ENCODE results near the gene NR1H4. TPM values are rescaled to one million over a fixed set of nuclear protein-coding genes. Genes with fewer than 3 reads are reported as not detected.
A peak's percentile ranks its signal among the peaks of the same experiment; 100 is the strongest.

Gene NR1H4
- total RNA-seq, 4 donors from 2014 or later, result 10.7 to 50.7 (median 28.8) TPM

GRCh38 chr12:100534625-100535227 lies 61.1 kb downstream of the NR1H4 start:
- in situ Hi-C loops (cut with MboI; ENCODE audit: low pct_ligation_motif_present in 1 of 4, low pct_unique_long_range_greater_than_20kb in 1 of 4, low sequenced_read_pairs in 3 of 4) (loop anchor here in 1 of 4 donors (25.0 kb wide), 1 partner anchor 147 kb away; no protein-coding TSS in a partner anchor), intact Hi-C loops (cut with DNase I; ENCODE audit: low total_unique reads) (no loop called here)
- 38 to 49% methylated on average over 6 of the region's 6 CpGs for WGBS, 2 donors (ENCODE audit: low coverage in 1 of 2)
- peak in 1 of 5 experiments; percentile 17 for TF ChIP-seq CTCF (IDR thresholded peaks at IDR 0.05)
- TF ChIP-seq POLR2A (IDR thresholded peaks at IDR 0.05), result no peak
- no peak overlapping the region for H3K27ac ChIP-seq
- H3K4me1 ChIP-seq, result no peaks in the 10 kb centered on the region
- no peaks in the 10 kb centered on the region for H3K27me3 ChIP-seq
- peaks cover 0 to 4% (median 0%) of the 10 kb centered on the region in 4 donors for H3K36me3 ChIP-seq
- no peak for DNase-seq
- no peak overlapping the region for H3K4me3 ChIP-seq
- no peaks in the 10 kb centered on the region for H3K9me3 ChIP-seq

GRCh38 chr12:100539202-100539601 lies 65.5 kb downstream of the NR1H4 start:
- intact Hi-C loops (cut with DNase I; ENCODE audit: low total_unique reads) (no loop called here), in situ Hi-C loops (cut with MboI; ENCODE audit: low pct_ligation_motif_present in 1 of 4, low pct_unique_long_range_greater_than_20kb in 1 of 4, low sequenced_read_pairs in 3 of 4) (loop anchor here in 1 of 4 donors (25.0 kb wide), 1 partner anchor 152 kb away; no protein-coding TSS in a partner anchor)
- Histone ChIP-seq H3K4me1 (no peaks in the 10 kb centered on the region), H3K27me3 (no peaks in the 10 kb centered on the region), H3K4me3 (no peak overlapping the region), H3K9me3 (no peaks in the 10 kb centered on the region), H3K27ac (no peak overlapping the region), H3K36me3 (peaks cover 0 to 4% (median 0%) of the 10 kb centered on the region in 4 donors)
- DNase-seq, result no peak
- TF ChIP-seq POLR2AphosphoS5 (IDR thresholded peaks at IDR 0.05) (no peak), EP300 (IDR thresholded peaks at IDR 0.05; ENCODE audit: low read depth) (no peak), CTCF (IDR thresholded peaks at IDR 0.05) (no peak), POLR2A (IDR thresholded peaks at IDR 0.05) (no peak)
- WGBS, 2 donors (ENCODE audit: low coverage in 1 of 2), result 37 to 61% methylated on average over 2 of the region's 2 CpGs

GRCh38 chr12:100544165-100544564 lies 70.5 kb downstream of the NR1H4 start:
- DNase-seq, result no peak
- TF ChIP-seq POLR2AphosphoS5 (IDR thresholded peaks at IDR 0.05), result no peak
- TF ChIP-seq POLR2A (IDR thresholded peaks at IDR 0.05), result no peak
- TF ChIP-seq EP300 (IDR thresholded peaks at IDR 0.05; ENCODE audit: low read depth), result no peak
- TF ChIP-seq CTCF (IDR thresholded peaks at IDR 0.05), result no peak
- Histone ChIP-seq H3K4me3 (no peak overlapping the region), H3K27ac (no peak overlapping the region), H3K36me3 (peaks cover 0 to under 1% (median 0%) of the 10 kb centered on the region in 4 donors), H3K4me1 (no peaks in the 10 kb centered on the region), H3K9me3 (no peaks in the 10 kb centered on the region), H3K27me3 (no peaks in the 10 kb centered on the region)
- intact Hi-C loops (cut with DNase I; ENCODE audit: low total_unique reads), result no loop called here
- in situ Hi-C loops (cut with MboI; ENCODE audit: low pct_ligation_motif_present in 1 of 4, low pct_unique_long_range_greater_than_20kb in 1 of 4, low sequenced_read_pairs in 3 of 4), result loop anchor here in 1 of 4 donors (25.0 kb wide), 1 partner anchor 157 kb away; no protein-coding TSS in a partner anchor
- 87 to 93% methylated on average over 2 to 4 of the region's 4 CpGs for WGBS, 2 donors (ENCODE audit: low coverage in 1 of 2)

GRCh38 chr12:100545092-100545491 lies 71.4 kb downstream of the NR1H4 start:
- Histone ChIP-seq H3K9me3 (no peaks in the 10 kb centered on the region), H3K36me3 (no peaks in the 10 kb centered on the region), H3K27ac (no peak overlapping the region), H3K4me3 (no peak overlapping the region), H3K4me1 (no peaks in the 10 kb centered on the region), H3K27me3 (no peaks in the 10 kb centered on the region)
- DNase-seq, result no peak
- intact Hi-C loops (cut with DNase I; ENCODE audit: low total_unique reads), result no loop called here
- no peak for TF ChIP-seq POLR2A (IDR thresholded peaks at IDR 0.05)
- no peak for TF ChIP-seq CTCF (IDR thresholded peaks at IDR 0.05)
- no peak for TF ChIP-seq EP300 (IDR thresholded peaks at IDR 0.05; ENCODE audit: low read depth)
- no peak for TF ChIP-seq POLR2AphosphoS5 (IDR thresholded peaks at IDR 0.05)
- 95% methylated on average over 1 of the region's 1 CpG; no CpG with 5 or more reads in 1 of the 2 donors for WGBS, 2 donors (ENCODE audit: low coverage in 1 of 2)
- in situ Hi-C loops (cut with MboI; ENCODE audit: low pct_ligation_motif_present in 1 of 4, low pct_unique_long_range_greater_than_20kb in 1 of 4, low sequenced_read_pairs in 3 of 4), result loop anchor here in 1 of 4 donors (25.0 kb wide), 1 partner anchor 158 kb away; no protein-coding TSS in a partner anchor
